ENCODE data around the gene SLC1A4.

DNA sequence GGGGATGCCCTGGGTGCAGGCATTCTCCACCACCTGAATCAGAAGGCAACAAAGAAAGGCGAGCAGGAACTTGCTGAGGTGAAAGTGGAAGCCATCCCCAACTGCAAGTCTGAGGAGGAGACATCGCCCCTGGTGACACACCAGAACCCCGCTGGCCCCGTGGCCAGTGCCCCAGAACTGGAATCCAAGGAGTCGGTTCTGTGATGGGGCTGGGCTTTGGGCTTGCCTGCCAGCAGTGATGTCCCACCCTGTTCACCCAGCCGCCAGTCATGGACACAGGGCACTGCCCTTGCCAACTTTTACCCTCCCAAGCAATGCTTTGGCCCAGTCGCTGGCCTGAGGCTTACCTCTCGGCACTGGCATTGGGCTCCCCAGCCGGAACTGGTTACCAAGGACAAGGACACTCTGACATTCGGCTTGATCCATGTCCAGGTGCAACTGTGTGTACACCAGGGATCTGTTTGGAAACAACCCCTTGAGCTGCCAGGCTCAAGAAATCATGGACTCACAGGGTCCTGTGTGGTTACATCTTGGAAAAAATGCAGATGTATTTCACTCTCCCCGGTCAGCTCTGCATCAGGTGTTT lies 31.8 kb downstream of the SLC1A4 start:
- TF ChIP-seq, protein P1, sequence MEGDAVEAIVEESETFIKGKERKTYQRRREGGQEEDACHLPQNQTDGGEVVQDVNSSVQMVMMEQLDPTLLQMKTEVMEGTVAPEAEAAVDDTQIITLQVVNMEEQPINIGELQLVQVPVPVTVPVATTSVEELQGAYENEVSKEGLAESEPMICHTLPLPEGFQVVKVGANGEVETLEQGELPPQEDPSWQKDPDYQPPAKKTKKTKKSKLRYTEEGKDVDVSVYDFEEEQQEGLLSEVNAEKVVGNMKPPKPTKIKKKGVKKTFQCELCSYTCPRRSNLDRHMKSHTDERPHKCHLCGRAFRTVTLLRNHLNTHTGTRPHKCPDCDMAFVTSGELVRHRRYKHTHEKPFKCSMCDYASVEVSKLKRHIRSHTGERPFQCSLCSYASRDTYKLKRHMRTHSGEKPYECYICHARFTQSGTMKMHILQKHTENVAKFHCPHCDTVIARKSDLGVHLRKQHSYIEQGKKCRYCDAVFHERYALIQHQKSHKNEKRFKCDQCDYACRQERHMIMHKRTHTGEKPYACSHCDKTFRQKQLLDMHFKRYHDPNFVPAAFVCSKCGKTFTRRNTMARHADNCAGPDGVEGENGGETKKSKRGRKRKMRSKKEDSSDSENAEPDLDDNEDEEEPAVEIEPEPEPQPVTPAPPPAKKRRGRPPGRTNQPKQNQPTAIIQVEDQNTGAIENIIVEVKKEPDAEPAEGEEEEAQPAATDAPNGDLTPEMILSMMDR (IDR thresholded peaks at IDR 0.05) = no peak
- no peak for TF ChIP-seq POLR2A (IDR thresholded peaks at IDR 0.05)

All from testis (tissue), 2 donors.